ENCODE results near the gene IBA57.

Gene IBA57

GRCh38 chr1:228156515-228156881, 9.1 kb upstream of the IBA57 start:
- no peak for DNase-seq (ENCODE audit: low spot score)

- DNase-seq (ENCODE audit: low spot score): no peak
These were observed 8.5 kb upstream of the IBA57 start for GRCh38 chr1:228156941-228157728.

DNA sequence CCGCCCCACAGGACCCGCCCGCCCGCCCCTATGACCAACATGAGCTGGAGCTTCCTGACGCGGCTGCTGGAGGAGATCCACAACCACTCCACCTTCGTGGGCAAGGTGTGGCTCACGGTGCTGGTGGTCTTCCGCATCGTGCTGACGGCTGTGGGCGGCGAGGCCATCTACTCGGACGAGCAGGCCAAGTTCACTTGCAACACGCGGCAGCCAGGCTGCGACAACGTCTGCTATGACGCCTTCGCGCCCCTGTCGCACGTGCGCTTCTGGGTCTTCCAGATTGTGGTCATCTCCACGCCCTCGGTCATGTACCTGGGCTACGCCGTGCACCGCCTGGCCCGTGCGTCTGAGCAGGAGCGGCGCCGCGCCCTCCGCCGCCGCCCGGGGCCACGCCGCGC, 7.9 kb upstream of the IBA57 start:
- no peak for DNase-seq (ENCODE audit: low spot score)

GRCh38 chr1:228158151-228159007, 7.2 kb upstream of the IBA57 start:
- no peak for DNase-seq (ENCODE audit: low spot score)

DNA sequence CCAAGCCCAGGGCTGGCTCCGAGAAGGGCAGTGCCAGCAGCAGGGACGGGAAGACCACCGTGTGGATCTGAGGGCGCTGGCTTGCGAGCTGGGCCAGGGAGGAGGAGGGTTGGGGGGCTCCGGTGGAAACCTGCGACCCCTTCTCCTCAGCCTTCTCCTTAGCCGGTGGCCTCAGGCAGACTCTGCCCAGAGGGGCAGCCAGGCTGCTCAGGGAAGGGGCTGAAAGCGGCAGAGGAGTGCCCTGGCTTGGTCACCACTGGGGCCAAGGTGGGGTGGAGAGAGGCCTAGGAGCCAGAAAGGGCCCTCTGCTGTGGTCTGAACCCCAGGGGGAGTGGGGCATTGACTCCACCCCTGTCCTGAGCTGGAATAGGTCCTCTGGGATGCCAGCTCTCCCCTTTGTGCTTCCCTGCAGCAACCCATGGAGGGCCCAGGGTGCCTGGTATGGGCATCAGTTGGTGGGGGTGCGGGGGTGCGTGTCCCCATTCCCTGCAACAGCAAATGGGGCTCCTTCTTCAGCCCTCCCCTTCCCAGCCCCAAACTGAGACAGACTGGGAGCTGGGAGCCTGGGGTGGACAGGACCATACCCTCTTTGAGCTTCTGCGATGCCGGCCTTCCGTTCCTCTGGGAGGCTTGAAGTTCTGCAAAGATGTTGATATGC, 6.5 kb upstream of the IBA57 start:
- no peak for DNase-seq (ENCODE audit: low spot score)

- DNase-seq (ENCODE audit: low spot score): no peak
These were observed 5.3 kb upstream of the IBA57 start for GRCh38 chr1:228160201-228160761.

DNA sequence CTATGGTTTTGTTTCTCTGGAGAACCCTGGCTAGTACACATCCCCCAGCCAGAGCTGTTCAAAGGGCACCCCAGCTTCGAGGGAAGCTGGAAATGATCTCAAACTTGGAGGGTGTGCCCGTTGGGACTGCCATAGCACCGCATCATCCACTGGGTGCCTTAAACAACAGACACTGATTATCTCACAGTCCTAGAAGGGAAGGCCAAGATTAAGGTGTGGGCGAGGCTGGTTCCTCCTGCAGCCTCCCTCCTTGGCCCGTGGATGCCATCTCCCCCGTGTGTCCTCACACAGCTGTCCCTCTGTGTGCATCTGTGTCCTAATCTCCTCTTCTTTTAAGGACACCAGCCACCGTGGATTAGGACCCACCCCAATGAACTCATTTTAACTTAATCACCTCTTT, 4.2 kb upstream of the IBA57 start:
- no peak for DNase-seq (ENCODE audit: low spot score)

GRCh38 chr1:228161866-228162265, 3.7 kb upstream of the IBA57 start:
- DNase-seq (ENCODE audit: low spot score): no peak

GRCh38 chr1:228162286-228163006, 3.2 kb upstream of the IBA57 start:
- DNase-seq (ENCODE audit: low spot score): peak; percentile 44

- no peak for DNase-seq (ENCODE audit: low spot score)
These were observed 2.4 kb upstream of the IBA57 start for GRCh38 chr1:228163007-228163753.

DNA sequence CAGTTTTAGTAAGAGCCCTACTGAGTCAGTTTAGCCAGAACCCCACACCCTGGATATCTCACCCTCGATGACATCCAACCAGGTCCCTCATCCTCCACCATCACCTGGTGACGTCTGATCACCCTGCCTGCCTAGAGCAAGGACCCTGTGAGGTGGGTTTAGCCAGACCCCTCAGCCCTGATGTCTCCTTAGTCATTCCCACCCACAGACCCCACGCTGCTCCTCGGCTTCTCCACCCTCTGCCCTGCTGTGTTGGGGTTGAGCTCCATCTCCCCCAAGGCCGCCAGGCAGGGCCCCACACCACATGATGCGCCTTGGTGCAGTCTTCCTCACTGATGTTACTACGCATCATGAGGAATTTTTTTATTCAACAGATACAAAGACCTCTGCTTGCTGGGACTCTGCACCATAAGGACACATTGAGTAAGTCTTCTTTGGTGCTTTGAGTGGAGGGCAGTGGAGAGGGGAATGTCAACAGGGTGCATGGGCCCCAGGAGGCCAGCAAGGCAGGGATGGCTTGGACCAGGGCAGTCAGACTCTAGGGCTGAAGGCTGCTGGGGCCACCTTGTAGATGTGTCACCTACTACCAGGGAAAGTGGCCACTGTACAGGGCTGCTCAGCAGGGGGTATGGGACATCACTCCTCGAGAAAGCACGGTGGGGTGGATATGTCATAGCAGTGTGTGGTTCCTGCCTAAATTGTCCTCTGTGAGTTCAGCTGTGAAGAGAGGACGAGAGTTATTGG, 1.7 kb upstream of the IBA57 start:
- no peak for DNase-seq (ENCODE audit: low spot score)

GRCh38 chr1:228164561-228165371, 838 bp upstream of the IBA57 start:
- DNase-seq (ENCODE audit: low spot score): no peak

GRCh38 chr1:228166170-228166936, 749 bp downstream of the IBA57 start:
- DNase-seq (ENCODE audit: low spot score): peak; percentile 65

DNA sequence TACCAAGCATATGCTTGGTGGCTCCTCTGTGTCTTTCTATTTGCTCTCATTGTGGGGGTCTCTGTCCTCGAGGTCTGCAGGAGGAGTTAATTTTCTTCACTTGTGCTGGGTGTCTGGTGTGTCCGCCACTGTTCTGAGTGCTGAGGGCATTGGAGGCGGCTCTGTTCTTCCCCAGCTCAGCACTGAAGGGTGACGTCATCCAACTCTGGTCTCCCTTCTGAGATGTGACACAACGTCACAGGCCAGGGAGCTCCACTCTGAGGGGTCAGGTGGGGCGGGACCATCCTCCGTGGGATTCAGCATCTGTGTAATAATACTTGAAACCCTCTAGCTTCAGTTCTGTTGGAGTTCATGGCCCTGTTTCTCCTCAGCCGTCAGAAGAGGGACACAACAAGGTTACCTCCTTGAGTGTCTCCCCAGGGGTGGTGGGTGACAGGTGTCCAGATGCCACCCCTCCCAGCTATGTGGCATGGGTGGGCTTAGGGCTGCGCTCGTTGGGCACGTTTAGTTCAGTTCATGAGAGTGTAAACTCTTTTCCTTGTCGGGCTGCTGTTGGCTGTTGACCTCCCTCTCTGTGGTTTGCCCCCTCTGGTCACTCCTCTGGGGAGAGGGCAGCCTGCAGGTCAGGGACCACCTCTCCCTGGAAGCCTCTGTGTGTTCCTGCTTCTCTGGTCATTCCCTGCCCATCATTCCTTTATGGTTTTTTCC, 3.1 kb downstream of the IBA57 start:
- DNase-seq (ENCODE audit: low spot score): no peak

DNA sequence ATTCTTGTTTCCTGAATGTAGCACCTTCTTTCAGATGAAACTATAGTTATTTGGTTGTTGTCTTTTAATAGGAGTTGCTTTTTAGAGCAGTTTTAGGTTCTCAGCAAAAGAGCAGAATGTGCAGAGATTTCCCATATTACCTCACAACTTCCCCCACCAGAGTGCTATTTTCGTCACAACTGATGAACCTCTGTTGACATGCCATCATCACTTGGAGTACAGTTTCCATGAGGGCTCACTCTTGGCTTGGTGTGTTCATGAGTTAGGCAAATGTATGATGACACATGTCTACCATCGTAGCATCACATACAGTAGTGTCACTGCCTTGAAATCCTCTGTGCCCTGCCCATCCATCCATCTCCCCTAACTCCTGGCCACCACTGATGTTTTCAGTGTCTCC, 3.7 kb downstream of the IBA57 start:
- DNase-seq (ENCODE audit: low spot score): no peak

GRCh38 chr1:228170666-228171065, 5.1 kb downstream of the IBA57 start:
- no peak for DNase-seq (ENCODE audit: low spot score)

DNA sequence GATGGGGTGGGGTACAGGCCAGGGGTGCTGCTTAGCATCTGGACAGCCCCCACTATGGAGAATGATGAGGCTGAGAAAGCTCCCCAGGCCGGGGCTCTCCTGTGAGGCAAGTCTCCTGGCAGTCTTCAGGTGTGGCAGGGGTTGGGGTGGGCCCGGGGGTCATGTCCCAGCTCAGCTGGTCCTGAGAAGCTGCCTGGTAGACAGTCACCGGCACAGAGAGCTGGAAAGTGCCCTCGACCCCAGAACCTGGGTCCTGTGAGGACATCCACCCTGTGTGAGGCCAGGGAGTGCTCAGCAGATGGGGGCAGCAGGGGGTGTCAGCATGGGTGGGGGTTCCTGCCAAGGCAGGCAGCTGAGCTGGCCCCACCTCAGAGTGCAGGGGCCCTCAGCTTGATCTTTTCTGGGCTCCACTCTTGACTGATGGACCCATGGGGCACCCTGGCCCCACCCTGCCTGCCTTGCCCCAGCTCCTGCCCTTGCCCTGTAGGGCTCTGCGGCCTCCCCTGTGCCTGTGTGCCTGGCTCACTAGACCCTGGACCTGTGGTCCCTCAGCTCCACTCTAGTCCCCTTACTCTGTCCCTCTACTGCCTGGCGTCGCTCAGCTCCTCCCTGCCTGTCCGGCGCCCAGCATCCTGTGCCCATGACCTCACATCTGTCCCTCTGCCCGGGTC, 5.8 kb downstream of the IBA57 start:
- no peak for DNase-seq (ENCODE audit: low spot score)

All from SK-N-DZ (cell line).